ENCODE data around the gene DSCAM. TPM values are rescaled to one million over a fixed set of nuclear protein-coding genes. Genes with fewer than 3 reads are reported as not detected.

The DSCAM gene
- total RNA-seq, 3 donors from 2014 or later (not counting 1 experiment from before 2014, with no cell fraction given) = not detected

GRCh38 chr21:40016667-40017066 is 830.3 kb downstream of the DSCAM start:
- DNase-seq (no peak), ATAC-seq (no peak)
- no peaks in the 10 kb centered on the region for H3K36me3 Mint-ChIP-seq
- no peak overlapping the region for H3K27ac ChIP-seq (ENCODE audit: low read length)
- H3K27me3 Mint-ChIP-seq (ENCODE audit: low read depth in 2 of 2) = no peaks in the 10 kb centered on the region
- no peak overlapping the region for H3K27ac Mint-ChIP-seq
- no peaks in the 10 kb centered on the region for H3K27me3 ChIP-seq (ENCODE audit: control insufficient read depth, insufficient read depth, low read length)
- peaks cover 4% of the 10 kb centered on the region for H3K9me3 ChIP-seq (ENCODE audit: control insufficient read depth, insufficient read depth, low read length)
- intact Hi-C loops (cut with micrococcal nuclease) = no loop called here
- 94% methylated on average over 8 of the region's 8 CpGs for WGBS (ENCODE audit: insufficient coverage)
- no peak overlapping the region for H3K4me3 Mint-ChIP-seq
- no peaks in the 10 kb centered on the region for H3K4me1 Mint-ChIP-seq
- no peaks in the 10 kb centered on the region for H3K36me3 ChIP-seq (ENCODE audit: control insufficient read depth, insufficient read depth, low read length)
- no peak overlapping the region for H3K4me3 ChIP-seq (ENCODE audit: low read length)
- H3K4me1 ChIP-seq (ENCODE audit: control insufficient read depth, insufficient read depth, low read length) = no peaks in the 10 kb centered on the region
- peaks cover 16 to 20% of the 10 kb centered on the region in 2 donors for H3K9me3 Mint-ChIP-seq
- TF ChIP-seq CTCF (IDR thresholded peaks at IDR 0.05) = no peak

GRCh38 chr21:40016234-40016633 is 830.7 kb downstream of the DSCAM start:
- H3K36me3 Mint-ChIP-seq = no peaks in the 10 kb centered on the region
- no peak overlapping the region for H3K4me3 Mint-ChIP-seq
- WGBS (ENCODE audit: insufficient coverage) = 64% methylated on average over 3 of the region's 3 CpGs
- Histone ChIP-seq H3K27me3 (ENCODE audit: control insufficient read depth, insufficient read depth, low read length) (no peaks in the 10 kb centered on the region), H3K27ac (ENCODE audit: low read length) (no peak overlapping the region), H3K4me1 (ENCODE audit: control insufficient read depth, insufficient read depth, low read length) (no peaks in the 10 kb centered on the region), H3K36me3 (ENCODE audit: control insufficient read depth, insufficient read depth, low read length) (no peaks in the 10 kb centered on the region), H3K9me3 (ENCODE audit: control insufficient read depth, insufficient read depth, low read length) (peaks cover 4% of the 10 kb centered on the region), H3K4me3 (ENCODE audit: low read length) (no peak overlapping the region)
- H3K4me1 Mint-ChIP-seq = no peaks in the 10 kb centered on the region
- DNase-seq (no peak), ATAC-seq (no peak)
- H3K9me3 Mint-ChIP-seq = peaks cover 13 to 19% of the 10 kb centered on the region in 2 donors
- H3K27me3 Mint-ChIP-seq (ENCODE audit: low read depth in 2 of 2) = no peaks in the 10 kb centered on the region
- no peak for TF ChIP-seq CTCF (IDR thresholded peaks at IDR 0.05)
- intact Hi-C loops (cut with micrococcal nuclease) = no loop called here
- H3K27ac Mint-ChIP-seq = no peak overlapping the region

- H3K27ac Mint-ChIP-seq = no peak overlapping the region
- H3K4me1 ChIP-seq (ENCODE audit: control insufficient read depth, insufficient read depth, low read length) = no peaks in the 10 kb centered on the region
- no peak for DNase-seq
- H3K4me3 Mint-ChIP-seq = no peak overlapping the region
- no peaks in the 10 kb centered on the region for H3K27me3 ChIP-seq (ENCODE audit: control insufficient read depth, insufficient read depth, low read length)
- H3K27me3 Mint-ChIP-seq (ENCODE audit: low read depth in 2 of 2) = no peaks in the 10 kb centered on the region
- no peak overlapping the region for H3K27ac ChIP-seq (ENCODE audit: low read length)
- 69% methylated on average over 3 of the region's 3 CpGs for WGBS (ENCODE audit: insufficient coverage)
- H3K36me3 Mint-ChIP-seq = no peaks in the 10 kb centered on the region
- H3K4me1 Mint-ChIP-seq = no peaks in the 10 kb centered on the region
- H3K9me3 Mint-ChIP-seq = peaks cover 10 to 19% of the 10 kb centered on the region in 2 donors
- ATAC-seq = no peak
- no peak for TF ChIP-seq CTCF (IDR thresholded peaks at IDR 0.05)
- H3K4me3 ChIP-seq (ENCODE audit: low read length) = no peak overlapping the region
- peaks cover 4% of the 10 kb centered on the region for H3K9me3 ChIP-seq (ENCODE audit: control insufficient read depth, insufficient read depth, low read length)
- intact Hi-C loops (cut with micrococcal nuclease) = no loop called here
- no peaks in the 10 kb centered on the region for H3K36me3 ChIP-seq (ENCODE audit: control insufficient read depth, insufficient read depth, low read length)
These were observed 831.1 kb downstream of the DSCAM start for GRCh38 chr21:40015818-40016217.

- H3K27ac ChIP-seq (ENCODE audit: low read length) = no peak overlapping the region
- ATAC-seq = no peak
- Mint-ChIP-seq H3K4me3 (no peak overlapping the region), H3K27ac (no peak overlapping the region), H3K4me1 (no peaks in the 10 kb centered on the region), H3K36me3 (no peaks in the 10 kb centered on the region), H3K27me3 (ENCODE audit: low read depth in 2 of 2) (no peaks in the 10 kb centered on the region), H3K9me3 (peaks cover 5 to 14% of the 10 kb centered on the region in 2 donors)
- peaks cover under 1% of the 10 kb centered on the region for H3K9me3 ChIP-seq (ENCODE audit: control insufficient read depth, insufficient read depth, low read length)
- H3K36me3 ChIP-seq (ENCODE audit: control insufficient read depth, insufficient read depth, low read length) = no peaks in the 10 kb centered on the region
- 92% methylated on average over 9 of the region's 9 CpGs for WGBS (ENCODE audit: insufficient coverage)
- H3K4me3 ChIP-seq (ENCODE audit: low read length) = no peak overlapping the region
- no peaks in the 10 kb centered on the region for H3K27me3 ChIP-seq (ENCODE audit: control insufficient read depth, insufficient read depth, low read length)
- TF ChIP-seq CTCF (IDR thresholded peaks at IDR 0.05) = no peak
- no peaks in the 10 kb centered on the region for H3K4me1 ChIP-seq (ENCODE audit: control insufficient read depth, insufficient read depth, low read length)
- intact Hi-C loops (cut with micrococcal nuclease) = no loop called here
- DNase-seq = no peak
These were observed 832.6 kb downstream of the DSCAM start for GRCh38 chr21:40014394-40014793.

Data from natural killer cell (primary cell).